Keratinocyte (primary cell): ENCODE results near the gene MAP3K8. TPM values are rescaled to one million over a fixed set of nuclear protein-coding genes. Genes with fewer than 3 reads are reported as not detected.

Source experiments
- DNase-seq: peaks from one replicate; pipeline ENCODE4 v3.0.0-alpha.2; 2011; ENCODE audit warnings: low read depth, missing footprints, low spot score
- FAIRE-seq: peaks from 2 replicates; lab custom pipeline; 2011; peaks lifted over from hg19 to GRCh38; lab: Jason Lieb, UNC
- H2AFZ ChIP-seq: 2 replicates; pipeline ENCODE4 v1.6.0; 2012; ENCODE audit warnings: low read length, control low read depth, inconsistent platforms; ENCODE audit not compliant: control insufficient read depth
- H3K27ac ChIP-seq: 2 replicates; pipeline ENCODE4 v1.5.1; 2011; ENCODE audit warnings: low read length; ENCODE audit not compliant: control insufficient read depth, insufficient read depth
- H3K27me3 ChIP-seq: 3 replicates; pipeline ENCODE4 v1.6.0; 2011; ENCODE audit warnings: low read length; ENCODE audit not compliant: control insufficient read depth, insufficient read depth; ENCODE audit errors: extremely low read depth
- H3K36me3 ChIP-seq, 2 experiments: 2 replicates in 1 of 2; 3 replicates in 1 of 2; pipeline ENCODE4 v1.5.1; 2011; ENCODE audit warnings: low read length in 2 of 2, mild to moderate bottlenecking in 1 of 2; ENCODE audit not compliant: control insufficient read depth in 2 of 2, insufficient read depth in 2 of 2; ENCODE audit errors: extremely low read depth in 1 of 2
- H3K4me1 ChIP-seq: 3 replicates; pipeline ENCODE4 v1.5.1; 2011; ENCODE audit warnings: low read length; ENCODE audit not compliant: control insufficient read depth, insufficient read depth; ENCODE audit errors: extremely low read depth
- H3K4me2 ChIP-seq: 3 replicates; pipeline ENCODE4 v1.6.0; 2011; ENCODE audit warnings: low read depth, low read length; ENCODE audit not compliant: control insufficient read depth, insufficient read depth; ENCODE audit errors: extremely low read depth
- H3K4me3 ChIP-seq, 3 experiments: fragments of 200-600 bp in 1 of 3; sonication (generic) in 1 of 3; 2 replicates in 2 of 3; 3 replicates in 1 of 3; pipeline ENCODE4 v1.5.1; 2011 to 2016; ENCODE audit warnings: low read length in 3 of 3, mild to moderate bottlenecking in 3 of 3, control low read depth in 2 of 3, inconsistent platforms in 1 of 3, low read depth in 1 of 3, mixed read lengths in 1 of 3, mixed run types in 1 of 3, moderate library complexity in 1 of 3; ENCODE audit not compliant: control insufficient read depth in 2 of 3, insufficient read depth in 2 of 3; ENCODE audit errors: extremely low read depth in 1 of 3
- H3K79me2 ChIP-seq: 2 replicates; pipeline ENCODE4 v1.6.0; 2012; ENCODE audit warnings: low read length; ENCODE audit not compliant: control insufficient read depth, insufficient read depth
- H3K9ac ChIP-seq: 3 replicates; pipeline ENCODE4 v1.6.0; 2011; ENCODE audit warnings: low read length; ENCODE audit not compliant: control insufficient read depth, insufficient read depth; ENCODE audit errors: extremely low read depth
- H3K9me1 ChIP-seq: 3 replicates; pipeline ENCODE4 v1.6.0; 2011; ENCODE audit warnings: low read length; ENCODE audit not compliant: control insufficient read depth, insufficient read depth; ENCODE audit errors: extremely low read depth
- H3K9me3 ChIP-seq: 2 replicates; pipeline ENCODE4 v1.5.1; 2012; ENCODE audit warnings: low read depth, low read length; ENCODE audit not compliant: control insufficient read depth
- H4K20me1 ChIP-seq: 3 replicates; pipeline ENCODE4 v1.6.0; 2011; ENCODE audit warnings: low read length; ENCODE audit not compliant: control insufficient read depth, insufficient read depth; ENCODE audit errors: extremely low read depth
- CTCF ChIP-seq, 3 experiments: IDR thresholded peaks in 1 of 3; conservative IDR thresholded peaks in 1 of 3; optimal IDR thresholded peaks in 1 of 3; 2 replicates in 2 of 3; 3 replicates in 1 of 3; pipeline versions ENCODE3 to v1.5.1; 2011; ENCODE audit warnings: low read length in 3 of 3, mild to moderate bottlenecking in 3 of 3, moderate library complexity in 2 of 3, control low read depth in 1 of 3, inconsistent platforms in 1 of 3; ENCODE audit not compliant: insufficient read depth in 2 of 3; ENCODE audit errors: extremely low read depth in 1 of 3
- EZH2 ChIP-seq: IDR thresholded peaks from one replicate; pipeline ENCODE4 v1.6.1; 2012; ENCODE audit warnings: inconsistent platforms, mild to moderate bottlenecking, low read length, moderate library complexity
- dilution Hi-C: fragments of 300-500 bp; cut with MboI; formaldehyde crosslinking; loops from one replicate; pipeline ENCODE4 v1.7.0; 2020; ENCODE audit warnings: low sequenced_read_pairs; ENCODE audit not compliant: extremely low pct_ligation_motif_present
- polyA plus RNA-seq, 5 experiments: library from polyadenylated mRNA; depleted of rRNA in 3 of 5; stranded (reverse) in 3 of 5; stranded (forward) in 1 of 5; unstranded in 1 of 5; fragments of >200 nt; gene quantifications; 1 replicate in 1 of 5; 2 replicates in 3 of 5; 3 replicates in 1 of 5; pipeline versions ENCODE4 v1.2.1 to v1.2.3, GENCODE V29; 2011 to 2012; ENCODE audit warnings: missing spikeins in 2 of 5, low read depth in 1 of 5, low replicate concordance in 1 of 5

The MAP3K8 gene
- polyA plus RNA-seq, 1 donor (not counting 4 experiments of a cell fraction or from before 2014, with no cell fraction given), result 4.9 TPM

GRCh38 chr10:30417301-30417700 is 16.7 kb upstream of the MAP3K8 start:
- Histone ChIP-seq H2AFZ (no peak overlapping the region), H3K79me2 (no peaks in the 10 kb centered on the region), H3K9me3 (no peaks in the 10 kb centered on the region), H3K4me2 (no peak overlapping the region), H3K27ac (no peak overlapping the region), H3K4me3 (no peak overlapping the region), H3K9ac (no peak overlapping the region), H4K20me1 (no peaks in the 10 kb centered on the region), H3K9me1 (no peaks in the 10 kb centered on the region), H3K27me3 (no peaks in the 10 kb centered on the region), H3K4me1 (peaks cover 3% of the 10 kb centered on the region), H3K36me3 (no peaks in the 10 kb centered on the region)
- TF ChIP-seq CTCF (optimal IDR thresholded peaks at IDR 0.05 in 1 of 3, IDR thresholded peaks at IDR 0.05 in 1 of 3, conservative IDR thresholded peaks at IDR 0.05 in 1 of 3; ENCODE audit: extremely low read depth in 1 of 3, insufficient read depth in 2 of 3, low read length in 3 of 3) (no peak), EZH2 (no peak)
- FAIRE-seq (no peak), DNase-seq (no peak)
- dilution Hi-C loops, result no loop called here

GRCh38 chr10:30420266-30420665 is 13.7 kb upstream of the MAP3K8 start:
- Histone ChIP-seq H3K27me3 (no peaks in the 10 kb centered on the region), H3K9me3 (no peaks in the 10 kb centered on the region), H3K36me3 (no peaks in the 10 kb centered on the region), H3K27ac (no peak overlapping the region), H3K4me2 (no peak overlapping the region), H4K20me1 (no peaks in the 10 kb centered on the region), H3K4me1 (peaks cover 19% of the 10 kb centered on the region), H2AFZ (no peak overlapping the region), H3K9ac (no peak overlapping the region), H3K9me1 (no peaks in the 10 kb centered on the region), H3K79me2 (no peaks in the 10 kb centered on the region), H3K4me3 (no peak overlapping the region)
- dilution Hi-C loops, result no loop called here
- DNase-seq, result no peak
- FAIRE-seq, result no peak
- no peak for TF ChIP-seq CTCF (optimal IDR thresholded peaks at IDR 0.05 in 1 of 3, IDR thresholded peaks at IDR 0.05 in 1 of 3, conservative IDR thresholded peaks at IDR 0.05 in 1 of 3; ENCODE audit: extremely low read depth in 1 of 3, insufficient read depth in 2 of 3, low read length in 3 of 3)
- TF ChIP-seq EZH2, result no peak
